Upper lobe of left lung (tissue), 4 donors: ENCODE measurements around the gene PTGIR.

ENCODE experiments used
- CTCF ChIP-seq, 6 experiments: fragments of 450-650 bp in 4 of 6; fragments of 200-600 bp in 2 of 6; sonication (generic) in 2 of 6; IDR thresholded peaks; one replicate each; pipeline ENCODE4 v1.5.1; 2016 to 2019; ENCODE audit warnings: antibody characterized with exemption in 6 of 6
- POLR2AphosphoS5 ChIP-seq, 2 donors: sonication (generic); formaldehyde crosslinking; IDR thresholded peaks; one replicate each; pipeline ENCODE4 v1.5.1; 2017; ENCODE audit warnings: antibody characterized with exemption in 2 of 2

DNA sequence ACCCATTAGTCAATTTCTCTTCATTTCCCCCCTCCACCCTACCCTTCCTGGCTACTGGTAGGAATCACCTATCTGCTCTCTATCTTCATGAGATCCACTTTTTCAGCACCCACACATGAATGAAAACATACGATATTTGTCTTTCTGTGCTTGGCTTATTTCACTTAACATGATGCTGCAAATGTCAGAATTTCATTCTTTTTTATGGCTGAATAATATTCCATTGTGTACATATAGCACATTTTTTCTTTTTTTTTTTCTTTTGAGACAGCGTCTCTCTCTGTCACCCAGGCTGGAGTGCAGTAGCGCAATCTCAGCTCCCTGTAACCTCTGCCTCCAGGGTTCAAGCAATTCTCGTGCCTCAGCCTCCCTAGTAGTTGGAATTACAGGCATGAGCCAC, 33.6 kb downstream of the PTGIR start:
- TF ChIP-seq POLR2AphosphoS5 (IDR thresholded peaks at IDR 0.05) = no peak
- TF ChIP-seq CTCF (IDR thresholded peaks at IDR 0.05) = no peak
